HG02678 (cell line): ENCODE data around the gene KLHL10.

Source experiments
- ATAC-seq: cut with Tn5 transposase; IDR thresholded peaks from one replicate; pipeline ENCODE4 v1.9.1; 2021; ENCODE audit warnings: mild to moderate bottlenecking, moderate library complexity; ENCODE audit not compliant: unreplicated experiment

Gene KLHL10

DNA sequence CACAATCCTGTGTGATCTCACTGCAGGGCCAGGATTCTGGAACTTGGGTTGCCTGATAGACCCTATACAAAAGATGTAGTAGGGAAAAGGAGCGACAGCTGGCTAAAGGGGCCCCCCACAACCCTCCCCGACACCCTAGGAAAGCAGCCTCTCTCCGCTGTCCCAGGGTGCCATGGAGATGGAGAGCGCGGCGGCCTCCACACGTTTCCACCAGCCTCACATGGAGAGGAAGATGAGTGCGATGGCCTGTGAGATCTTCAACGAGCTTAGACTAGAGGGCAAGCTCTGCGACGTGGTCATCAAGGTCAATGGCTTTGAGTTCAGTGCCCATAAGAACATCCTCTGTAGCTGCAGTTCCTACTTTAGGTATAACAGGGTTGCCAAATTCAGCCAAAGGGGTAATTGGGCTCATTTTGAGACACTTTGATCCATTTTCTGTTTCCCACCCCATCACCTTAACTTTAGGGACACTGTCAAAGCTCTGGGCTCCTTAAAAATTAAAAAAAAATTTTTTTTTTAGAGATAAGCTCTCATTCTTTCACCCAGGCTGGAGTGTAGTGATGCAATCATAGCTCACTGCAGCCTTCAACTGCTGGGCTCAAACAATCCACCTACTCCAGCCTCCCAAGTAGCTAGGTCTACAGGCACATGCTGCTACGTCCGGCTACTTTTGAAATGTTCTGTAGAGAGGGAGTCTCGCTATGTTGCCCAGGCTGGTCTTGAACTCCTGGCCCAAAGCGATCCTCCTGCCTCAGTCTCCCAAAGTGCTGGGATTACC lies at the start of gene KLHL10:
TSS of gene KLHL10 (plus strand) at position 65 of the 778 bp plus-strand sequence. CDS start at position 173, 108 bp downstream.
- ATAC-seq, result no peak

DNA sequence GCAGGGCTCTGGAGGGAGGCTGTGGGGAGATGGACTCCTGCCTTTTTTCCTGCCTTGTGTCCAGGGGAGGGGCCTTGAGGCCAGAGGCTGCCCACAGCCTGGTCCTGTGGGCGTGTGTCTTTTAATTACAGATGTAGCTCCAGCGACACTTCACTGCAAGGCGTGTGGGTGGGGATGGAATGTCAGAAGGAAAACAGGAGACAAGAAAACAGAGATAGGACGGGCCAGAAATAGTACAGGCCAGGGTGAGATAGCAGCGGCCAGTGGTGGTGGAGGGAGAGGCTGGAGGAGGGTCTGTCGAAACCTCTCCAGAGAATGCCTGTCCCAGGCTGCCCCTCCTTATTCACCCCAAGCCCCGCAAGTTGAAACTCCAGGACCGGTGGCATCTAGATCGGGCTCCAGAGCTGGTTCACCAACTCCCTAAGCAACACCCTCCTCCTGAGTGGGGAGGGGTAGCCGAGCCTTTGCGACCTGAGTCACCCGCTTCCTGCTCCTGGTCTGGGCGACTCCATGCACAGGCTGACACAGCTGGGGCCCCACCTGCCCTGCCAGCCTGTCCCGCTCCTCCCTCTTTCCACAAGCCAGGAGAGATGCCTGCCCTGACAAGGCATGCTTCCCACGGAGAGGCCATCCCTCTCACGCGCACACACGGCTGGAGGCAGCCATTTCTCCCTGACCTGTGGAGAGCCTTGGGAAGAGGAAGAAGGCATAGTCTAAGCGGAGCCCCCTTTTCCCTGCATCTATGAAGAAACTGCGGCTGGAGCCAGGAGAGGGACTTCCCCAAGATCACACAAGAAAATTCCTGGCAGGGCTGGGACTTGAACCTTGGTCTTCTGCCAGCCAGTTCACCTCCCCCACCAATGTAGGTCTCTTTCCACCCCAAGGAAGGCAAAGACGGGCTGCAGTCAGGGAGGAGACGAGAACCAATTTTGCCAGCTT lies 44.5 kb upstream of the KLHL10 start:
- no peak for ATAC-seq

DNA sequence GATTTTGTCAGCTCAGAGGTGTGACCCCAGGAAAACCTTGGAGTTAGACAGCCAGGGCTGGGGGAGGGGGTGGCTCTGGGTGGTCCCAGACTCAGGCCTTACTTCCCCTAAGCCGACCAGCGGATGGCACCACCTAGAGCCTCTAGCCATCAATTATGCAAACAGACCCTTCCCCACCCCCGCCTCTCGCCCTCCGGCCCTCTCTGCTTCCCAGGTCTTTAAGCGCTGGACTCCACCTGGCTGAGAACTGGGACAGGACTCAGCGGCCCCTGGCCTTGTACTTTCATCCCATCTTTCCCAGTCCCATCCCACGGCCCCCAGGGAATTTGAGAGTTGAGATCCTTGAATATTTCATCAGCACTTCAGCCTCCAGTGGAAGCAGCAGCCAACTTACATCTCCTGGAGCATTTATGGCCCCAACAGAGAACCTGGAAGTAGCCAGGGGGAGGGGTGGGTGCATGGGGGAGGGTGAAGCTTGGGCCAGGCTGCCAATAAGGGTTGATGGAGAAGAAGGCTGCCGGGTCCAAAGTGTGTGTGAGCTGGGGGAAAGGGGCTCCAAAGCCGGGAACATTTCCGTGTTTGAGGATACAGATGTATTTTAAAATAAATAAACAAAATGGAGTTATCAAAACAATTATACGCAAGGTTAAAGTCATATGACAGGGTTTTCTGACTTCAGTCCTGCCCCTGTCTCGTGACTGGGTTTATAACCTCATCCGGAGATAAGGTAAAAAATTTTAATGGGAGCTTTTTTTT lies 43.7 kb upstream of the KLHL10 start:
- ATAC-seq, result no peak

DNA sequence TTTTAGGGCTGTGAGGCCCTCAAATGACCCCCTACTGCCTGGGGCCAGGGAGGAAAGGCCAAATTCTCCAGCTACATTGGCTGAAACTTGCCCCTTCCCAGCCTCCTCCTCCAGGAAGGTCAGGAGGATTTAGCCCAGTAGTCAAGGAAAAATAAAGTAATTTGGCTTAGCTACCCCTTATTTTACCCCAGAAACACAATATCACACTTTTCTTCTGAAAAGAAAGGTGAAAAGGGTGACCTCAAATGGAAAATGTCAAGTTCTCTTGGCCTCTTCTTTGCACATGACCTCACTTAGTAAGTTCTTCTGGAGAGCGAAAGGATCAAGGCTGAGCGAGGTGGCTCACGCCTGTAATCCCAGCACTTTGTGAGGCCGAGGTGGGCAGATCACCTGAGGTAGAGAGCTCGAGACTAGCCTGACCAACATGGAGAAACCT lies 43.1 kb upstream of the KLHL10 start:
- no peak for ATAC-seq

DNA sequence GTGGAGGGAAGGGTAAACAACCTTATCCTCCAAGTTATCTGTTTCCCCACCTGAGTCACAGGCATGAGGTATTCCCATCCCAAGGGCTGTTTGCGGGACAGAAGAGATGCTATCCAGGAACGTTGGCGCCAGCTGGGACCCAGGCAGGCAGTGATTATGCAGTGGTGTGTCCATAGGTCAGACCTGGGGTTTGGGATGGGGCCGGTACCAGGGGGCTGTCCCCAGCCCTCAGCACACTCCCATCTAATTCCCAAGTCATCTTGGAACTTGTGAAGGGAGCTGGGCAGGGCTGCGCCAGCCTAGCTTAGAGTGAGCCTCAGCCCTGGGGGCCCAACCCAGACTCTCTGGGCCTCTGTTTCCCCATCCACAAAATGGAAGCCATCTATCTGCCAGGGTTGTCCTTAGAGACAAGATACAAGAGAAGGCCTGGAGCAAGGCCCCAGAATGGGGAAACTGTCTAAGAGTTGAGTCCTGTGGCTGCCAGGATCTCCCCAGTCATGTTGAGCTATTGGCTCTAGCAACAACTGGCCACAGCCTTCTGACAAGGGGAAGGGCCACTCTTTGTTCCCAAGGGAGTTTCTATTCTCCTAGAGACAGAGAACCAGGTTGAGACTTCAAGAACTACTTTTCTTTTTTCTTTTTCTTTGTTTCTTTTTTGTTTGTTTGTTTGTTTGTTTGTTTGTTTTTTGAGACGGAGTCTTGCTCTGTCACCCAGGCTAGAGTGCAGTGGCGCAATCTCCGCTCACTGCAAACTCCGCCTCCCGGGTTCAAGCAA lies 41.3 kb upstream of the KLHL10 start:
- ATAC-seq, result no peak

DNA sequence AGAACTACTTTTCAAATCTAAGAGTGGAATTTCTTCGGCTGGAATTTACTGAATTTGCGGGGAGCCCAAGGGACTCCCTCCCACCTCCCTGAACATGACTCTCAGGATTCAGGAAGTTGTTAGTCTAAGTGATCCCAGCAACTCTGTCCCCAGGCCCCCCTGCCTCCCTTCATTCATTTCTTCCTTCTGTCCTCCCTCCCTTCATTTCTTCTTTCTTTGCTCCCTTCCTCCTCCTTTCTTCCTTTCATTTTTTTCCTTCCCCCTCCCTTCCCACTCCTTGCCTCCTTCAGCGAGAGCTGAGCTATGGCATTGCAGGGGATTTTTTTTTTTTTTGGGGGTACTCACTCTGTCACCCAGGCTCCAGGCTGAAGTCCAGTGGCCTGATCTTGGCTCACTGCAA lies 40.2 kb upstream of the KLHL10 start:
- no peak for ATAC-seq

DNA sequence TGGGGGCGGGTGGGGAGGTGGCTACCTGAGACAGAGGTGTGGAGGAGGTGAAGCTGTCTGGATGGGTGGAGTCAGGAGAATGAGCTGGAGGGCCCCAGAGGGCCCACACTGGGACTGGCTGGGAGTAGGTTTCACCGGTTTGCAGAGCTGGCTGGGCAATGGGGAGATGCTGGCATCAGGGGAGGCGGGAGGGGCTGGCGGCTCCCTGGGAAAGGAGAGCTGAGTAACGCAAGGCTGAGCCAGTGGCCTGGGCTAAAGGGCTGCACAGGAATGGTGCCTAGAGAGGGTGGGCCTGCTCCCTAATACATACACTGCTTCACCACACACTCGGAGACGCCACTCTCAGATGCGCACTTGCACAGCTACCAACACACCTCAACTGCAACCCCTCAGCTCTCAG lies 38.3 kb upstream of the KLHL10 start:
- no peak for ATAC-seq

DNA sequence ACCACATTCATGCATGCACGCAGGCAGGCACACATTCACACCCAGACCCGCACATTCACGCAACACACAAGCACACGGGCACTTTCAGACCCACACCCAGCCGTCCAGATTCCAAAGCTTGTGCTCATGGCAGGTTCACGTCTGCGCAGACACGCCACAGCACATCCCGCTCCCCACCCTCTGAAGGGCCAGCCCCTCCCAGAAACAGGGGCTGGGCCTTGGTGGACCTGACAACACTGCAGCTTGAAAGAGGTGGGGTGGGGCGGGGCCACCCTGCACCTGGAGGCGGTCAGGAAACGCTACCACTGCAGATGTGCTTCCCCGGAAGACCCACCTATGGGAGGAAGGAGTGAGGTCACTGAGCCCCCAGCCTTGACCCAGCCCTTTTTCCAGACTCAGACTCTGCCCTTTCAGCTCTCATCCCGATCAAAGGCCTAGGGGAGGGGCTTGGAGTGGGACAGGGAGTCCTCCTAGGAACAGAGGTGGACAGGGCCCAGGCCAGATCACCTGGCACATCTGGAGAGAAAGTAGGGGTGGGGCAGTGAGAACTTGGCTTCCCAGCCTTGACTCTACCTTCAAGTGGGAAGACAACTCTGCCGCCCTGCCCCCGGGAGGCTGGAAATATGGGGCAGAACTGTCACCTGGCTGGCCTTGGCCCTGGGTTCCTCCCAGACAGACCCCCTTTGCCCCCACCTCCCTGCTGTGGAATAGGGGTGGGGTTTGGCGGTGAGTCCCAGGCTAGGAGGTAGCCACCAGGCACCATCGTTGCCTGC lies 36.8 kb upstream of the KLHL10 start:
- no peak for ATAC-seq

DNA sequence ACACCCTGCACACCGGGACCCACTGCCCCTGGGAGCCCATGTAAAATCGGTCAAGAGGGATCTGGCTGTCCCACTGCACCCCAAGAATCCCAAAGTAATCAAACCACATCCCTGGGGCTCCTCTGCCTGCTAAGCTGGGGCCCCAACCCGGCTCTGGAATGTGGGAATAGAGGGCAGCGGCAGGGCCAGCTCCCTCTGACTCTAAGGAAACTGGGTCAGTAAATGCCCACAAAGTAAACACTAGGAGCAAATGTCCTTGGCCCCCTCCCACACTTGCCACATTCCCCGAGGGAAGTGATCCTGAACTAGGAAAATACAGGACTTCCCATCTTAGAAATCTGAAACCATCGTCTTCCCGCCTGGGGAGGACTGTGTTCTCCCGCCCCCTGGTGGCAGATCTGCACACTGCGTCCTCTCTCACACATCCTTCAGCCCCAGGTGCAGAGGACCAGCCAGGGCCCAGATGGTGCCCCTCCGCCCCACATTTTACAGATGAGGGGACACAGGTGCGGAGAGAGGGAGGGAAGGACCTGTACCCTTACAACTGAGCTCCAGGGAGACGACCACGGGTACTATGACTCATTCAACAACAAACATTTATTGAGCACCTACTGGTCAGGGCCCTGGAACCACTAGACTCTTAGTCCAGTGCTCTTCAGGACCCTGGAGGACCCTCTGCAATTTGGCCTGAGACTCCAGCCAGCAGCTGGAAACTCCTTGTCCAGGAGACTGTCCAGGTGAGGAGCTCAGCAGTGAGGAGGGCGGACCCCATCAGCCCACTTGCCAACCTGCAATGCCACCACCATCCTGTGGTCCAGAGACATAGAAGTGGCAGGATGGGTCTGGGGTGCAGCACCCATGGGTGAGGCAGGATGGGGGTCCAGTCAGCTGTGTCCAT lies 36.0 kb upstream of the KLHL10 start:
- ATAC-seq, result no peak

DNA sequence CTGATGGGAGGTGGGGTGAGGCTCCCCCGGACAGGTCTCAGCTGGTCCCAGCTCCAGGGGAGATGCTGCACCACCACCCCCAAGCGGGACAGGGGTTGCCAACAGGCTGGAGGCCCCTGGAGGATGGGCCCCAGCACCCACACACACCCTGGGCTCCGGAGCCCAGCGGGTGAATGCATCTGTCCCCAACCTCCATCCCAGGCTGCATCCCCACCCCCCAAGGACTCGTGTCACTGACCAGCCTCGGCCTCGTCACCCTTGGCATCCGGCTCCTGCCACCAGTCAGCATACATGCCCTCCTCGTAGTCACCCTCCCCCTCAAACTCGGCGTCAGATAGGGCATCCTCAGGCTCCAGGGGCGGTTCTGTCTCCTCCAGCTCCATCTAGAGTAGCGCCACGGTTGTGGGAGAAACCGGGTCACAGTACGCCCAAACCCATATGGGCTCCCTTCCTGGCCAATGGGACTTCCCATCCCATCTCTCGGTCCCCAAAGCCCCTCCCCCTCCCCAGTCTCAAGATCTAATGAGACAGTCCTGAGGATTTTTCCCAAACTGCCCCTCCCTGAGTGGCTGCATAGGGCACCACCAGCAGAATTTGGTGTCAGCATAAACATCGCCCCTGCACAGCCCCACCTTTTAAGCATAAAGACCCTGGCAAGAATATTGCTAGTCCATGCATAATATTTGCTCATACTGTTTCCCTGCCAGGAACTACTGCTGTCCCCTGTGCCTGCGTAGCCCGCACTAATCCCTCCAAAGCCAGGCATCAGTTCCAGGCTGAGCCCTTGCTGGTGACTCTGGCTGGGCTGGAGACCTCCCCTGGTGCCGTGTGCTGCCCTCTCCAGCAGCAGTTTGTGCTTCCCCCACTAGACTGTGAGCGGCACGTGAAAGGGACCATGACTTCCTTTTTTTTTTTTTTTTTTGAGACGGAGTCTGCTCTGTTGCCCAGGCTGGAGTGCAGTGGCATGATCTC lies 34.3 kb upstream of the KLHL10 start:
- ATAC-seq, result no peak

DNA sequence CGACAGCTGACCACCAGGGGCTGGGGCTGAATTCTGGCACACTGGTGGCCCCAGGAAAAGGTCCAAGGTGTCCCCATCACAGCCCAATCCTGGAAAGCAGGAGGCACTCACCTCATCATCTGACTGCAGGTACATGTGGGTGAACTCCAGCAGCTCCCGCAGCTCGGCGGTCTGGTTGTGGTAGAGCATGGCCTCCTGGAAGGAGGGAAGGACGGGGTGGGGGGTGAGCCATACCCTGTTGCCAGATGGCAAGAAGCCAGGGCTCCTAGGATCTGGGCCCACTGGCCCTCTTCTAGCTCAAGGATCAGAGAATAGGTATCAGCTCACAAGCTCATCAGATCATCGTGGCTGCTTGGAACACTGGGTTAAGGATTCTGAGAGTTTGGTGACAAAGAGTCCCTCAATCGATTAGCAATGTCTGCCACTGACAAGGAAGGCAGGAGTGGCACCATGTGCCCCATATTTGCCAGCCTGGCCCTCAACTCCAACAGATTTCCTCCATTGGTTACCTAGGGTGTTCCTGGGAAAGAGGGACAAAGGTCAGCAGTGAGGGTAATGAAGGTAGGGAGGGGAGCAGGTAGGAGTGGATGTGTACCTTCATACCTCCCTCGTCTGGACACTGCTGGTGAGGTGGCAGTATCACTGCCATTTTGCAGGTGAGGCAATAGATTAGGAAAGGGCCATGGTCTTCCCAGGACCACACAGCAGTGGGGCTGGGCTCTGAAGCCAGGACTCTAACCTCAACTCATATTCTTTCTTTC lies 30.8 kb upstream of the KLHL10 start:
- no peak for ATAC-seq

DNA sequence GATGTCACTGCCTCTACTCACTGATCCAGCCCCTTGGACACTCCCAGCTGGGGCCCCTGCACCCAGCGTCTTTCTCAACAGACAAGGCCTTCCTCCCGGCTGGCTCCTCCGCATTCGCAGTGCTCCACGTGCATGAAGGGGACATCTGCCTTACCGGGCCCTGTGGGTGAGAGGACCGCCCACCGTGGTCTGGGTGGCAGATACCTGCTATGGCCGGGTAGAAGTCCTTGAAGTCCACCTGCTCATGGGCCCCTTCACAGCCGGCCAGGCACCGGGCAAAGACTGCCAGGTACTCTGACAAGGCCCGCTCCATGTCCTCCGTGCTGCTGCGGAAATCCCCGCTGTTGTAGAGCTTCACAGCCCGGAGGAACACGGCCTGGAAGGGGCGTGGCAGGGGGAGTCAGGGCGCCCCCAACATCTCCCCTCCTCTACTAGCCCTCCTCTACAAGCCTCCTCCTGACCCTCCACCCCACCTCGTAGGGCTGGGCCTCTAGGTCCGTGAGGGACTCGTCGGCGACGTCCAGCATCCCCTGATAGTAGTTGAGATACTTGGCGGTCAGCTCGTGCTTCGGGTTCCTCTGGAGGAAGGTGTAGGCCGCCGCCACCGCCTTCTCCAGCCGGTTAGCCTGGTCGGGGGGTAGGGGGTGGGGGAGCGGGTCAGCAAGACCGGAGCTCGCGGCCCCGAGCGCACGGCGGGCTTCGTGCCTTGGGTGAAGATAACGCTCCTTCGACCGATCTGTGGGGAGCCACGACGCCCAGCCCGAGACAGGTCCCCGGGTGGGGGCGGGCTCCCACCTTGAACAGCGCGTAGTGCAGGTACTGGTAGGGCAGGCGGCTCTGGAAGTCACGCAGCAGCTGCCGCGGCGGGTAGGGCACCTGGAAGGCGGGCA lies 26.7 kb upstream of the KLHL10 start:
- ATAC-seq, result no peak

DNA sequence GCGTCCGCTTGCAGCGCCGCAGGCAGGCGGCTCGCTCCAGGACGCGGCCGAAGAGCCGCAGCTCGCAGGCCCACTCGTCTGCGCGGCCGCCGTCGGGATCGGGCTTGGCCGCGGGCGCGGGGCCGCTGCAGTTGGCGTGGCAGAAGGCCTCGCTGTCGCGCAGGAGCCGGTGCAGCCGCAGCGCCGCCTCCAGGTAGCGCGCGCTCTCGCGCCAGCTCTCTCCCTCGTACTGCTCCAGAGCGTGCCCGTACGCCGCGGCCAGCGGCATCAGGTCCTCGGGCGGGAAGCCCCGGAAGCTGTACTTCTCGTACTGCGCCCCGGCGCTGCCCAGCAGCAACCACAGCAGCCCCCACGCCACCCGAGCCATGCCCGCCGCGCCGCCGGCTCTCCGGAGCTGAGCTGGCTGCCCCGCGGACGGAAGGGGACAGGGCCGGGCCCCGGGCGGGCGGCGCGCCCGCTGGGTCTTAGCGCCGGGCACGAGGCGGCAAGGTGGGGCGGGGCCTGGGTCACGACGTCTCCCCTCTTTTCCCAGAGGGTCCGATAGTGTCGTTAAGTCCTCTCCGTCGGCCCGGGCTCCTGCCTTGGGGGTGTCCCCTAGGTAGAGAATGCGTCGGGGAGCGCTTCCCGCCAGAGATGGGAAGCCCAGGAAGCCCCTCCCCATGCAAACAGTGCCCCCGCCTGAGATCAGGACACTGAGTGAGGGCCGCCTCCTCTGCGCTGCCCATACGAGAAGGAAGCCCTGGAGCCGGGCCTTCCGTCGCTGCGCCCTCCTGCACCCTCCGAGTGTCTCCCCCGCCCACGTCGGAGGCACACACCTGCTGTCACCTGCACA lies 25.9 kb upstream of the KLHL10 start, which contains the start of gene P3H4:
TSS of gene P3H4 (minus strand) at position 401 of the 832 bp plus-strand sequence. CDS start at position 367, 34 bp downstream.
- peak; percentile 64 for ATAC-seq

DNA sequence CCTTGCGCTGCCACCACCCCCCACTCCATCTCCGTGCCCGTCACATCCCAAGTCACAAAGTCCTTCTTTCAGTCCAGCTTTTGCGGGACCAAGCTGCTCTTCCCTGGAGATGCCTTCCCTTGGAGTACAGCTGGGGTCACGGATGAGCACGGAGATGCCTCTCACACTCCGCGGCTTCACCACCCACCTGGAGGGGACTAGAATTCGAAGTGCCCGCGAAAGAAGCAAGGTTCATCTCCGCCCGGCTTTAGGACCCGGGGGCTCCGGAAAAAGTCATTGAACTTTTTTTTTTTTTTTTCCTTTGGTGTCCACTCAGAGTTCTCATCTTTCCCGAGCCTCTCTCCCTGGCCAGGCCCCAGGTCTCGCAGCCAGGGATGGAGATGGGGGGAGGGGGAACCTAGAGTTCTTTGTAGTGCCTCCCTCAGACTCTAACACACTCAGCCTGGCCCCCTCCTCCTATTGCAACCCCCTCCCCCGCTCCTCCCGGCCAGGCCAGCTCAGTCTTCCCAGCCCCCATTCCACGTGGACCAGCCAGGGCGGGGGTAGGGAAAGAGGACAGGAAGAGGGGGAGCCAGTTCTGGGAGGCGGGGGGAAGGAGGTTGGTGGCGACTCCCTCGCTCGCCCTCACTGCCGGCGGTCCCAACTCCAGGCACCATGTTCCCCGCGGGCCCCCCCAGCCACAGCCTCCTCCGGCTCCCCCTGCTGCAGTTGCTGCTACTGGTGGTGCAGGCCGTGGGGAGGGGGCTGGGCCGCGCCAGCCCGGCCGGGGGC lies 25.1 kb upstream of the KLHL10 start, which contains the start of gene FKBP10:
TSS of gene FKBP10 (plus strand) at position 624 of the 771 bp plus-strand sequence. CDS start at position 655, 31 bp downstream.
- ATAC-seq, result no peak
